Loucy (cell line): ENCODE measurements around the gene DYRK4.

Experiments
- EZH2phosphoT487 ChIP-seq: fragments of 200-600 bp; IDR thresholded peaks from 2 replicates; pipeline ENCODE4 v1.6.1; 2018; ENCODE audit warnings: antibody characterized with exemption, mild to moderate bottlenecking, moderate library complexity, borderline replicate concordance
- TF ChIP-seq, protein P1 (sequence below): fragments of 200-600 bp; sonication (generic); conservative IDR thresholded peaks from 2 replicates; pipeline ENCODE4 v1.5.1; 2014; ENCODE audit warnings: mild to moderate bottlenecking, antibody characterized with exemption, low read length

- TF ChIP-seq, protein P1, sequence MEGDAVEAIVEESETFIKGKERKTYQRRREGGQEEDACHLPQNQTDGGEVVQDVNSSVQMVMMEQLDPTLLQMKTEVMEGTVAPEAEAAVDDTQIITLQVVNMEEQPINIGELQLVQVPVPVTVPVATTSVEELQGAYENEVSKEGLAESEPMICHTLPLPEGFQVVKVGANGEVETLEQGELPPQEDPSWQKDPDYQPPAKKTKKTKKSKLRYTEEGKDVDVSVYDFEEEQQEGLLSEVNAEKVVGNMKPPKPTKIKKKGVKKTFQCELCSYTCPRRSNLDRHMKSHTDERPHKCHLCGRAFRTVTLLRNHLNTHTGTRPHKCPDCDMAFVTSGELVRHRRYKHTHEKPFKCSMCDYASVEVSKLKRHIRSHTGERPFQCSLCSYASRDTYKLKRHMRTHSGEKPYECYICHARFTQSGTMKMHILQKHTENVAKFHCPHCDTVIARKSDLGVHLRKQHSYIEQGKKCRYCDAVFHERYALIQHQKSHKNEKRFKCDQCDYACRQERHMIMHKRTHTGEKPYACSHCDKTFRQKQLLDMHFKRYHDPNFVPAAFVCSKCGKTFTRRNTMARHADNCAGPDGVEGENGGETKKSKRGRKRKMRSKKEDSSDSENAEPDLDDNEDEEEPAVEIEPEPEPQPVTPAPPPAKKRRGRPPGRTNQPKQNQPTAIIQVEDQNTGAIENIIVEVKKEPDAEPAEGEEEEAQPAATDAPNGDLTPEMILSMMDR, result no peak
- no peak for TF ChIP-seq EZH2phosphoT487
Observed at GRCh38 chr12:4586500-4586899, 24.5 kb downstream of the DYRK4 start.
